Glutamatergic neuron (in vitro differentiated cells): ENCODE results near the gene PLEK. TPM values are rescaled to one million over a fixed set of nuclear protein-coding genes. Genes with fewer than 3 reads are reported as not detected.
"Not testable (repeated sequence)": the region's sequence is repeated elsewhere in the genome, so short reads cannot be mapped to it uniquely, and the experiment has no call there.

Experiments
- DNase-seq: peaks from one replicate; pipeline ENCODE4 v3.0.0; 2022
- H3K27ac Mint-ChIP-seq: one replicate; pipeline ENCODE4 v1.8.0; 2020; ENCODE audit warnings: mild to moderate bottlenecking, mixed read lengths, inconsistent platforms; ENCODE audit not compliant: unreplicated experiment
- H3K27me3 Mint-ChIP-seq: one replicate; pipeline ENCODE4 v1.8.0; 2020; ENCODE audit warnings: mild to moderate bottlenecking, moderate library complexity, mixed read lengths, inconsistent platforms; ENCODE audit not compliant: unreplicated experiment
- H3K36me3 Mint-ChIP-seq: one replicate; pipeline ENCODE4 v1.8.0; 2020; ENCODE audit warnings: mild to moderate bottlenecking, mixed read lengths, inconsistent platforms; ENCODE audit not compliant: unreplicated experiment
- H3K4me1 Mint-ChIP-seq: one replicate; pipeline ENCODE4 v1.8.0; 2020; ENCODE audit warnings: mild to moderate bottlenecking, low read depth, mixed read lengths, inconsistent platforms; ENCODE audit not compliant: unreplicated experiment
- H3K4me3 Mint-ChIP-seq: one replicate; pipeline ENCODE4 v1.8.0; 2020; ENCODE audit warnings: mild to moderate bottlenecking, mixed read lengths, inconsistent platforms; ENCODE audit not compliant: unreplicated experiment
- H3K9me3 Mint-ChIP-seq: one replicate; pipeline ENCODE4 v1.8.0; 2020; ENCODE audit warnings: mild to moderate bottlenecking, moderate library complexity, mixed read lengths, inconsistent platforms; ENCODE audit not compliant: unreplicated experiment
- CTCF ChIP-seq: fragments of 200-600 bp; sonication (generic); IDR thresholded peaks from one replicate; pipeline ENCODE4 v1.5.0; 2021; ENCODE audit not compliant: partially characterized antibody, unreplicated experiment
- total RNA-seq: library from RNA; stranded (reverse); fragmentation: NEBNext Ultra II Directional; extraction: Animal tissue kit (Norgen Biotek cat#: 25700); gene quantifications from one replicate; pipeline ENCODE4 v1.2.1, GENCODE V29; 2021; ENCODE audit not compliant: unreplicated experiment

Gene PLEK
- total RNA-seq, 1 donor from 2014 or later, result not detected

- Mint-ChIP-seq H3K27ac (no peak overlapping the region), H3K4me1 (no peaks in the 10 kb centered on the region)
These were observed 9.1 kb downstream of the PLEK start for GRCh38 chr2:68374184-68374583.

GRCh38 chr2:68375582-68375981 lies 10.5 kb downstream of the PLEK start:
- no peak for DNase-seq
- Mint-ChIP-seq H3K4me1 (no peaks in the 10 kb centered on the region), H3K27ac (no peak overlapping the region), H3K4me3 (no peak overlapping the region), H3K27me3 (no peaks in the 10 kb centered on the region), H3K36me3 (no peaks in the 10 kb centered on the region), H3K9me3 (no peaks in the 10 kb centered on the region)
- TF ChIP-seq CTCF, result no peak

More at GRCh38 chr2:68374184-68374583, 9.1 kb downstream of the PLEK start:
- H3K4me3 Mint-ChIP-seq, result no peak overlapping the region
- H3K27me3 Mint-ChIP-seq, result no peaks in the 10 kb centered on the region
- DNase-seq, result no peak
- no peak for TF ChIP-seq CTCF
- H3K9me3 Mint-ChIP-seq, result no peaks in the 10 kb centered on the region
- no peaks in the 10 kb centered on the region for H3K36me3 Mint-ChIP-seq

GRCh38 chr2:68377137-68377780 lies 12.2 kb downstream of the PLEK start:
- peaks cover 2% of the 10 kb centered on the region for H3K27me3 Mint-ChIP-seq
- no peak overlapping the region for H3K4me3 Mint-ChIP-seq
- H3K9me3 Mint-ChIP-seq, result no peaks in the 10 kb centered on the region
- H3K4me1 Mint-ChIP-seq, result no peaks in the 10 kb centered on the region
- no peak for TF ChIP-seq CTCF
- no peaks in the 10 kb centered on the region for H3K36me3 Mint-ChIP-seq
- no peak overlapping the region for H3K27ac Mint-ChIP-seq
- no peak for DNase-seq

- H3K9me3 Mint-ChIP-seq, H3K27me3 Mint-ChIP-seq, H3K27ac Mint-ChIP-seq, H3K4me1 Mint-ChIP-seq, H3K4me3 Mint-ChIP-seq, H3K36me3 Mint-ChIP-seq, DNase-seq: not testable (repeated sequence)
These were observed 13.7 kb downstream of the PLEK start for GRCh38 chr2:68378779-68379178.

GRCh38 chr2:68379184-68379708 lies 14.2 kb downstream of the PLEK start:
- no peak for TF ChIP-seq CTCF
- Mint-ChIP-seq H3K27me3 (peaks cover 2% of the 10 kb centered on the region), H3K27ac (no peak overlapping the region), H3K4me1 (no peaks in the 10 kb centered on the region), H3K4me3 (no peak overlapping the region), H3K9me3 (no peaks in the 10 kb centered on the region), H3K36me3 (no peaks in the 10 kb centered on the region)
- DNase-seq, result no peak
